OCI-LY7 (cell line): ENCODE data around the gene SMYD3.

Experiments used
- CTCF ChIP-seq: fragments of 200-600 bp; sonication (generic); conservative IDR thresholded peaks from 2 replicates; pipeline ENCODE4 v1.5.1; 2014; ENCODE audit warnings: mild to moderate bottlenecking, antibody characterized with exemption, low read length, moderate library complexity, mixed read lengths
- EZH2phosphoT487 ChIP-seq: fragments of 200-600 bp; sonication (generic); IDR thresholded peaks from 2 replicates; pipeline ENCODE4 v1.6.1; 2018; ENCODE audit warnings: low read depth, borderline replicate concordance, mild to moderate bottlenecking, mixed run types, antibody characterized with exemption, low read length, moderate library complexity, mixed read lengths

DNA sequence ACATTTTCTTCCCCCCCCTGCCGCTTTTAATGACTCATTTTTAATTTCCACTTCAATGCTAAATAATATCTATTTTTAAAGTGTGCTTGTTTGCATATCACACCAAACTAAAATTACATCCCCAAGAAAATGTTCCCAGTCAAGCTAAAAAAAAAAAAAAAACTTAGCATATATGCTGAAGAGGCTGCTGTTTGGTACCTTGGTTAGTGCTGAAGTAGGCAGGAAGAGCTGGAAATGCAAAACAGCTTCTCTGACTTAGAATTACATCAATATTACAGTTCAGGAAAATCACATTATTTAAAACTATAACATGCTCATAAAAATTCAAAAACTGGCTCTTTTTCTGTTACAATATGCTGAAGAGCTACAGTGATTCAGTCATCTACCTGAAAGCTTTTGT lies 372.3 kb downstream of the SMYD3 start:
- TF ChIP-seq CTCF (no peak), EZH2phosphoT487 (no peak)
